IMR-90 (cell line): Measurements from ENCODE around the gene ZNRD2. TPM values are rescaled to one million over a fixed set of nuclear protein-coding genes. Genes with fewer than 3 reads are reported as not detected.

Experiments used
- ATAC-seq: fragments of 200-7000 bp; cut with Tn5 transposase; 2 replicates; pipeline ENCODE4 v1.9.1; 2020; ENCODE audit warnings: low read depth, mild to moderate bottlenecking, moderate library complexity
- BruUV-seq: library from RNA; stranded (reverse); fragments of 400-500 nt; replicated peaks from 2 replicates; lab custom pipeline; 2021; lab: Mats Ljungman, UMichigan
- CTCF ChIA-PET: fragments of 300-600 bp; formaldehyde crosslinking; extraction: SDS; loops from one replicate; lab custom pipeline; 2021; ENCODE audit warnings: antibody characterized with exemption; lab: Yijun Ruan, JAX
- POLR2A ChIA-PET: fragments of 300-600 bp; sonication (Branson Sonifier 250); formaldehyde crosslinking; loops from one replicate; lab custom pipeline; 2022; ENCODE audit warnings: antibody characterized with exemption; ENCODE audit not compliant: unreplicated experiment; lab: Charles Lee
- DNase-seq: peaks from one replicate; pipeline ENCODE4 v3.0.0; 2013
- H2AFZ ChIP-seq: replicated peaks from 2 replicates; pipeline ENCODE3; 2013; ENCODE audit warnings: low read length, mild to moderate bottlenecking; ENCODE audit not compliant: poor library complexity
- H2AK5ac ChIP-seq: 2 replicates; pipeline ENCODE4 v1.6.1; 2013; ENCODE audit warnings: low read depth, low read length, inconsistent platforms
- H2AK9ac ChIP-seq: replicated peaks from 2 replicates; pipeline ENCODE3; 2013; ENCODE audit warnings: mild to moderate bottlenecking, low read depth, low read length, moderate library complexity; ENCODE audit not compliant: poor library complexity
- H2BK120ac ChIP-seq: 2 replicates; pipeline ENCODE4 v1.6.1; 2013; ENCODE audit warnings: low read depth, low read length, inconsistent platforms
- H2BK15ac ChIP-seq: 3 replicates; pipeline ENCODE4 v1.6.1; 2013; ENCODE audit warnings: low read depth, low read length, inconsistent platforms
- H2BK20ac ChIP-seq: 2 replicates; pipeline ENCODE4 v1.6.1; 2013; ENCODE audit warnings: low read depth, mild to moderate bottlenecking, inconsistent platforms, low read length, moderate library complexity
- H2BK5ac ChIP-seq: 2 replicates; pipeline ENCODE4 v1.6.1; 2013; ENCODE audit warnings: mild to moderate bottlenecking, low read depth, low read length, inconsistent platforms; ENCODE audit not compliant: poor library complexity, severe bottlenecking
- H3K14ac ChIP-seq: replicated peaks from 2 replicates; pipeline ENCODE4 v1.6.1; 2013; ENCODE audit warnings: low read depth, low read length, inconsistent platforms
- H3K18ac ChIP-seq: 2 replicates; pipeline ENCODE4 v1.6.1; 2013; ENCODE audit warnings: low read depth, low read length, control low read depth
- H3K23ac ChIP-seq: 2 replicates; pipeline ENCODE4 v1.6.1; 2013; ENCODE audit warnings: low read depth, low read length, inconsistent platforms
- H3K27ac ChIP-seq: 2 replicates; pipeline ENCODE4 v1.5.1; 2013; ENCODE audit warnings: mild to moderate bottlenecking, control low read depth, low read length; ENCODE audit not compliant: insufficient read depth
- H3K27me3 ChIP-seq: 2 replicates; pipeline ENCODE4 v1.6.1; 2013; ENCODE audit warnings: low read length; ENCODE audit not compliant: control insufficient read depth, insufficient read depth
- H3K36me3 ChIP-seq: 2 replicates; pipeline ENCODE4 v1.6.1; 2013; ENCODE audit warnings: low read length, mixed read lengths; ENCODE audit not compliant: control insufficient read depth, insufficient read depth
- H3K4ac ChIP-seq: 2 replicates; pipeline ENCODE4 v1.6.1; 2013; ENCODE audit warnings: low read depth, low read length, inconsistent platforms
- H3K4me1 ChIP-seq: 2 replicates; pipeline ENCODE4 v1.6.1; 2013; ENCODE audit warnings: low read length, mixed read lengths; ENCODE audit not compliant: control insufficient read depth, insufficient read depth
- H3K4me2 ChIP-seq: 2 replicates; pipeline ENCODE4 v1.6.1; 2013; ENCODE audit warnings: low read depth, mild to moderate bottlenecking, control low read depth, low read length, moderate library complexity
- H3K4me3 ChIP-seq: 2 replicates; pipeline ENCODE4 v1.5.1; 2013; ENCODE audit warnings: low read depth, mild to moderate bottlenecking, control low read depth, low read length, moderate library complexity; ENCODE audit not compliant: insufficient read depth
- H3K56ac ChIP-seq: 2 replicates; pipeline ENCODE4 v1.6.1; 2013; ENCODE audit warnings: low read length, inconsistent platforms; ENCODE audit not compliant: insufficient read depth; ENCODE audit errors: extremely low read depth
- H3K79me1 ChIP-seq, 2 experiments: 2 replicates each; pipeline ENCODE4 v1.6.1; 2013; ENCODE audit warnings: low read length in 2 of 2, inconsistent platforms in 1 of 2, low read depth in 1 of 2
- H3K9ac ChIP-seq: 2 replicates; pipeline ENCODE4 v1.6.1; 2013; ENCODE audit warnings: low read depth, low read length, control low read depth
- H3K9me1 ChIP-seq: 2 replicates; pipeline ENCODE4 v1.6.1; 2013; ENCODE audit warnings: low read length, inconsistent platforms; ENCODE audit not compliant: insufficient read depth
- H3K9me3 ChIP-seq: 2 replicates; pipeline ENCODE4 v1.6.1; 2013; ENCODE audit warnings: low read length; ENCODE audit not compliant: control insufficient read depth, insufficient read depth
- H4K20me1 ChIP-seq: 2 replicates; pipeline ENCODE4 v1.6.1; 2013; ENCODE audit warnings: low read length, inconsistent platforms; ENCODE audit not compliant: insufficient read depth
- H4K5ac ChIP-seq: 2 replicates; pipeline ENCODE4 v1.6.1; 2013; ENCODE audit warnings: mild to moderate bottlenecking, low read depth, low read length, control low read depth
- H4K8ac ChIP-seq, 2 experiments: 2 replicates each; pipeline ENCODE4 v1.6.1; 2013; ENCODE audit warnings: low read depth in 2 of 2, low read length in 2 of 2, control low read depth in 1 of 2, inconsistent platforms in 1 of 2
- H4K91ac ChIP-seq: 2 replicates; pipeline ENCODE4 v1.6.1; 2013; ENCODE audit warnings: low read depth, low read length, inconsistent platforms; ENCODE audit not compliant: insufficient read depth
- BHLHE40 ChIP-seq: fragments of 150-350 bp; IDR thresholded peaks from 2 replicates; pipeline ENCODE4 v1.6.1; 2016; ENCODE audit warnings: mild to moderate bottlenecking, low read depth, low read length
- CEBPB ChIP-seq: IDR thresholded peaks from 2 replicates; pipeline ENCODE4 v1.6.1; 2012; ENCODE audit warnings: low read depth, low read length, improper control_type of control experiment
- CHD1 ChIP-seq: IDR thresholded peaks from 2 replicates; pipeline ENCODE4 v1.6.1; 2012; ENCODE audit warnings: low read depth, low read length, improper control_type of control experiment
- CTCF ChIP-seq: conservative IDR thresholded peaks from 2 replicates; pipeline ENCODE4 v1.5.1; 2012; ENCODE audit warnings: mild to moderate bottlenecking, low read depth, low read length, improper control_type of control experiment
- ELK1 ChIP-seq: fragments of 150-350 bp; IDR thresholded peaks from 2 replicates; pipeline ENCODE4 v1.6.1; 2016; ENCODE audit warnings: low read depth, mild to moderate bottlenecking, low read length, moderate library complexity, borderline replicate concordance
- FOS ChIP-seq: fragments of 150-350 bp; IDR thresholded peaks from 2 replicates; pipeline ENCODE4 v1.6.1; 2016; ENCODE audit warnings: low read depth, low read length
- MAFK ChIP-seq: IDR thresholded peaks from 2 replicates; pipeline ENCODE4 v1.6.1; 2012; ENCODE audit warnings: low read depth, low read length, improper control_type of control experiment
- MAZ ChIP-seq: IDR thresholded peaks from 2 replicates; pipeline ENCODE4 v1.6.1; 2012; ENCODE audit warnings: low read depth, mild to moderate bottlenecking, low read length, improper control_type of control experiment, moderate library complexity, borderline replicate concordance
- MXI1 ChIP-seq: IDR thresholded peaks from 2 replicates; pipeline ENCODE4 v1.6.1; 2012; ENCODE audit warnings: low read depth, mild to moderate bottlenecking, low read length, moderate library complexity, borderline replicate concordance
- NFE2L2 ChIP-seq: fragments of 150-350 bp; IDR thresholded peaks from 2 replicates; pipeline ENCODE4 v1.6.1; 2016; ENCODE audit warnings: low read depth, mild to moderate bottlenecking, low read length
- POLR2A ChIP-seq: IDR thresholded peaks from 2 replicates; pipeline ENCODE4 v1.6.1; 2012; ENCODE audit warnings: mild to moderate bottlenecking, low read depth, low read length
- RAD21 ChIP-seq: IDR thresholded peaks from 2 replicates; pipeline ENCODE4 v1.6.1; 2012; ENCODE audit warnings: low read length, improper control_type of control experiment
- RCOR1 ChIP-seq: IDR thresholded peaks from 2 replicates; pipeline ENCODE4 v1.6.1; 2012; ENCODE audit warnings: mild to moderate bottlenecking, low read length, improper control_type of control experiment; ENCODE audit not compliant: insufficient replicate concordance
- RFX5 ChIP-seq: IDR thresholded peaks from 2 replicates; pipeline ENCODE4 v1.8.0; 2012; ENCODE audit warnings: low read depth, mild to moderate bottlenecking, low read length, moderate library complexity
- WGBS, 2 experiments: methylation state at CpG; one replicate each; pipeline versions ENCODE4 v1.1.5 to v1.1.7; 2013; ENCODE audit warnings: missing lambda C conversion rate in 2 of 2; ENCODE audit not compliant: insufficient read length in 1 of 2; ENCODE audit errors: extremely low coverage in 2 of 2; 5-methylcytosine and 5-hydroxymethylcytosine counted together
- dilution Hi-C: fragments of 300-500 bp; cut with HindIII; formaldehyde crosslinking; loops from one replicate; pipeline ENCODE4 v1.14.3; 2018; ENCODE audit warnings: low sequenced_read_pairs; ENCODE audit not compliant: unreplicated experiment
- in situ Hi-C: fragments of 300-500 bp; cut with MboI; formaldehyde crosslinking; loops from 3 replicates; pipeline ENCODE4 v1.14.3; 2019; ENCODE audit warnings: low sequenced_read_pairs, inconsistent platforms, mixed read lengths
- intact Hi-C: fragments of 100-400 bp; cut with micrococcal nuclease; formaldehyde crosslinking; loops from 2 replicates; pipeline ENCODE4 v1.10.0; 2022
- polyA plus RNA-seq, 3 experiments: library from polyadenylated mRNA; depleted of rRNA; stranded (reverse); fragments of >200 nt; gene quantifications; 2 replicates each; pipeline ENCODE4 v1.2.3, GENCODE V29; 2012; ENCODE audit warnings: low replicate concordance in 1 of 3
- total RNA-seq: library from RNA; depleted of rRNA; stranded (reverse); fragments of >200 nt; gene quantifications from 2 replicates; pipeline ENCODE4 v1.2.3, GENCODE V29; 2012
- TF ChIP-seq, protein P1 (sequence below): fragments of 150-350 bp; IDR thresholded peaks from 2 replicates; pipeline ENCODE4 v1.6.1; 2017; ENCODE audit warnings: mild to moderate bottlenecking, antibody characterized with exemption, low read length, low read depth

The ZNRD2 gene
- total and polyA plus RNA-seq, 2 of the 4 experiments (the other 2 are of a cell fraction): 75.6 to 90.3 TPM

- POLR2A ChIA-PET: interaction anchor here (0.5 kb wide), 1 partner anchor 25 kb away, joined by 5 read pairs; no protein-coding TSS in a partner anchor
- Histone ChIP-seq H2AK5ac (no peak overlapping the region), H3K79me1 (peaks cover 0 to 16% of the 10 kb centered on the region in 2 experiments; a peak in 1 of 4 replicates), H2BK15ac (no peak overlapping the region), H3K56ac (no peak overlapping the region), H3K27ac (no peak overlapping the region), H3K9ac (no peak overlapping the region), H3K23ac (no peak overlapping the region), H3K14ac (no peak overlapping the region), H2BK5ac (no peak overlapping the region), H4K91ac (no peak overlapping the region), H3K4me3 (no peak overlapping the region), H2BK20ac (no peak overlapping the region), H3K18ac (no peak overlapping the region), H3K4me2 (no peak overlapping the region), H3K9me1 (no peaks in the 10 kb centered on the region), H3K36me3 (peaks cover 32% of the 10 kb centered on the region), H4K5ac (no peak overlapping the region), H4K20me1 (peaks cover 9% of the 10 kb centered on the region), H3K4me1 (peaks cover 4% of the 10 kb centered on the region), H3K27me3 (no peaks in the 10 kb centered on the region), H3K9me3 (no peaks in the 10 kb centered on the region), H2AK9ac (no peak overlapping the region), H3K4ac (no peak overlapping the region), H2BK120ac (no peak overlapping the region), H4K8ac (no peak overlapping the region), H2AFZ (no peak overlapping the region)
- no CpG with 5 or more reads among the region's 9 CpGs for WGBS, 2 experiments
- ATAC-seq (no peak), DNase-seq (no peak)
- intact Hi-C loops: loop anchor here (2.0 kb wide), 1 partner anchor 13 kb away; the partner anchor contains the start of gene EHBP1L1
- in situ Hi-C loops: no loop called here
- dilution Hi-C loops: no loop called here
- CTCF ChIA-PET: interaction anchor here (0.9 kb wide), 1 partner anchor 49 kb away, joined by 4 read pairs; no protein-coding TSS in a partner anchor
- no TSS peak for BruUV-seq
- TF ChIP-seq RFX5 (no peak), POLR2A (no peak), NFE2L2 (no peak), ELK1 (no peak), MAFK (no peak), CEBPB (no peak), RCOR1 (no peak), CHD1 (no peak), BHLHE40 (no peak), FOS (no peak), CTCF (no peak), MXI1 (no peak), RAD21 (no peak), MAZ (no peak)
- TF ChIP-seq, protein P1, sequence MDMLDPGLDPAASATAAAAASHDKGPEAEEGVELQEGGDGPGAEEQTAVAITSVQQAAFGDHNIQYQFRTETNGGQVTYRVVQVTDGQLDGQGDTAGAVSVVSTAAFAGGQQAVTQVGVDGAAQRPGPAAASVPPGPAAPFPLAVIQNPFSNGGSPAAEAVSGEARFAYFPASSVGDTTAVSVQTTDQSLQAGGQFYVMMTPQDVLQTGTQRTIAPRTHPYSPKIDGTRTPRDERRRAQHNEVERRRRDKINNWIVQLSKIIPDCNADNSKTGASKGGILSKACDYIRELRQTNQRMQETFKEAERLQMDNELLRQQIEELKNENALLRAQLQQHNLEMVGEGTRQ: no peak
Observed at GRCh38 chr11:65589444-65590239, 19.4 kb downstream of the ZNRD2 start.
